Measurements from ENCODE around the gene PTGES2. TPM values are rescaled to one million over a fixed set of nuclear protein-coding genes. Genes with fewer than 3 reads are reported as not detected.

The PTGES2 gene
- total RNA-seq, 2 experiments from 2014 or later = 68.1 to 76.3 TPM

GRCh38 chr9:128124873-128125579, 2.5 kb downstream of the PTGES2 start:
- Histone ChIP-seq H3K36me3 (ENCODE audit: insufficient read depth, low read length) (peaks cover 54% of the 10 kb centered on the region), H3K4me2 (ENCODE audit: low read length) (peak overlapping the region; percentile 95), H3K27ac (ENCODE audit: low read depth, low read length, poor library complexity, severe bottlenecking) (peak overlapping the region; percentile 40), H3K4me3 (ENCODE audit: low read depth, low read length, poor library complexity, severe bottlenecking) (peak overlapping the region; percentile 84), H3K9me2 (ENCODE audit: insufficient read depth, low read length) (no peaks in the 10 kb centered on the region), H3K9me3 (ENCODE audit: low read length) (no peaks in the 10 kb centered on the region), H4K20me1 (ENCODE audit: insufficient read depth, low read length) (0 out of 2 replicates have a peak, but pooled peaks cover 12% of the 10 kb centered on the region), H3K4me1 (ENCODE audit: insufficient read depth, low read length, poor library complexity, severe bottlenecking) (peaks cover 26% of the 10 kb centered on the region), H3K79me2 (ENCODE audit: insufficient read depth, low read depth, low read length) (peaks cover 24% of the 10 kb centered on the region), H2AFZ (ENCODE audit: low read length) (no peak overlapping the region)
- no peak for TF ChIP-seq EZH2phosphoT487 (IDR thresholded peaks at IDR 0.05; ENCODE audit: borderline replicate concordance, low read depth, low read length)
- TF ChIP-seq CTCF (conservative IDR thresholded peaks at IDR 0.05; ENCODE audit: low read length) = peak; percentile 88
- BruUV-seq (replicated peaks) = no TSS peak
- CTCF ChIA-PET (ENCODE audit: unreplicated experiment) = interaction anchor here (0.6 kb wide), 1 partner anchor 240 kb away, joined by 3 read pairs; no protein-coding TSS in a partner anchor
- POLR2A ChIA-PET = interaction anchor here (0.6 kb wide), 2 partner anchors 33 to 354 kb away, joined by 3 to 5 read pairs; no protein-coding TSS in a partner anchor
- intact Hi-C loops (cut with micrococcal nuclease; ENCODE audit: unreplicated experiment) = loop anchor here (5.0 kb wide), 1 partner anchor 67 kb away; the partner anchor contains the start of gene CIZ1
- DNase-seq (ENCODE audit: low spot score) = peak; percentile 64

GRCh38 chr9:128124451-128124850, 3.1 kb downstream of the PTGES2 start:
- intact Hi-C loops (cut with micrococcal nuclease; ENCODE audit: unreplicated experiment) = no loop called here

More at GRCh38 chr9:128124451-128124850, 3.1 kb downstream of the PTGES2 start:
- Histone ChIP-seq H2AFZ (ENCODE audit: low read length) (no peak overlapping the region), H3K27ac (ENCODE audit: low read depth, low read length, poor library complexity, severe bottlenecking) (no peak overlapping the region), H3K79me2 (ENCODE audit: insufficient read depth, low read depth, low read length) (peaks cover 24% of the 10 kb centered on the region), H3K36me3 (ENCODE audit: insufficient read depth, low read length) (peaks cover 55% of the 10 kb centered on the region), H3K4me1 (ENCODE audit: insufficient read depth, low read length, poor library complexity, severe bottlenecking) (peaks cover 25% of the 10 kb centered on the region), H3K9me2 (ENCODE audit: insufficient read depth, low read length) (no peaks in the 10 kb centered on the region), H3K9me3 (ENCODE audit: low read length) (no peaks in the 10 kb centered on the region), H3K4me3 (ENCODE audit: low read depth, low read length, poor library complexity, severe bottlenecking) (no peak overlapping the region), H3K4me2 (ENCODE audit: low read length) (no peak overlapping the region; the same call in 1 of the 2 replicates), H4K20me1 (ENCODE audit: insufficient read depth, low read length) (0 out of 2 replicates have a peak, but pooled peaks cover 12% of the 10 kb centered on the region)
- BruUV-seq (replicated peaks) = no TSS peak
- CTCF ChIA-PET (ENCODE audit: unreplicated experiment) = interaction anchor here (0.6 kb wide), 1 partner anchor 240 kb away, joined by 3 read pairs; no protein-coding TSS in a partner anchor
- TF ChIP-seq CTCF (conservative IDR thresholded peaks at IDR 0.05; ENCODE audit: low read length) (no peak), EZH2phosphoT487 (IDR thresholded peaks at IDR 0.05; ENCODE audit: borderline replicate concordance, low read depth, low read length) (no peak)
- POLR2A ChIA-PET = interaction anchor here (0.6 kb wide), 2 partner anchors 33 to 354 kb away, joined by 3 to 5 read pairs; no protein-coding TSS in a partner anchor
- DNase-seq (ENCODE audit: low spot score) = no peak
